Thoracic aorta (tissue), 2 donors: Measurements from ENCODE around the gene HMX2. TPM values are rescaled to one million over a fixed set of nuclear protein-coding genes. Genes with fewer than 3 reads are reported as not detected.
A peak's percentile ranks its signal among the peaks of the same experiment; 100 is the strongest.

Experiments used
- ATAC-seq: fragments of 150-250 bp; one replicate; pipeline ENCODE4 v1.8.0; 2017; ENCODE audit warnings: low read depth; ENCODE audit not compliant: insufficient number of reproducible peaks, low FRiP score
- DNase-seq: peaks from one replicate; pipeline ENCODE4 v3.0.0-alpha.2; 2020; ENCODE audit warnings: low spot score
- H3K27ac ChIP-seq, 2 donors: fragments of 200-600 bp; sonication (generic); 1 replicate in 1 of 2; 2 replicates in 1 of 2; pipeline ENCODE4 v1.5.1; 2016; ENCODE audit warnings: mild to moderate bottlenecking in 2 of 2, moderate library complexity in 2 of 2
- H3K27me3 ChIP-seq: fragments of 200-600 bp; sonication (generic); replicated peaks from 2 replicates; pipeline ENCODE4 v1.6.0; 2016; ENCODE audit warnings: mild to moderate bottlenecking; ENCODE audit not compliant: insufficient read depth
- H3K36me3 ChIP-seq: fragments of 200-600 bp; sonication (generic); one replicate; pipeline ENCODE4 v1.5.1; 2016
- H3K4me1 ChIP-seq, 2 donors: fragments of 200-600 bp; sonication (generic); 1 replicate in 1 of 2; 2 replicates in 1 of 2; pipeline versions ENCODE4 v1.5.1 to v1.6.0; 2016; ENCODE audit warnings: low read depth in 2 of 2, mild to moderate bottlenecking in 1 of 2; ENCODE audit not compliant: control insufficient read depth in 1 of 2
- H3K4me3 ChIP-seq: fragments of 200-600 bp; sonication (generic); 2 replicates; pipeline ENCODE4 v1.5.1; 2016; ENCODE audit warnings: mild to moderate bottlenecking
- H3K9me3 ChIP-seq: fragments of 200-600 bp; sonication (generic); 2 replicates; pipeline ENCODE4 v1.5.1; 2016
- total RNA-seq, 2 donors: library from RNA; depleted of rRNA; stranded (reverse); fragments of >200 nt; gene quantifications; one replicate each; pipeline versions ENCODE4 v1.1.0 to v1.2.3, GENCODE V29; 2016
- TF ChIP-seq, protein P1 (sequence below): fragments of 200-600 bp; sonication (generic); IDR thresholded peaks from one replicate; pipeline ENCODE4 v1.5.1; 2019; ENCODE audit warnings: antibody characterized with exemption

HMX2 gene, protein sequence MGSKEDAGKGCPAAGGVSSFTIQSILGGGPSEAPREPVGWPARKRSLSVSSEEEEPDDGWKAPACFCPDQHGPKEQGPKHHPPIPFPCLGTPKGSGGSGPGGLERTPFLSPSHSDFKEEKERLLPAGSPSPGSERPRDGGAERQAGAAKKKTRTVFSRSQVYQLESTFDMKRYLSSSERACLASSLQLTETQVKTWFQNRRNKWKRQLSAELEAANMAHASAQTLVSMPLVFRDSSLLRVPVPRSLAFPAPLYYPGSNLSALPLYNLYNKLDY
- total RNA-seq: not detected

DNA sequence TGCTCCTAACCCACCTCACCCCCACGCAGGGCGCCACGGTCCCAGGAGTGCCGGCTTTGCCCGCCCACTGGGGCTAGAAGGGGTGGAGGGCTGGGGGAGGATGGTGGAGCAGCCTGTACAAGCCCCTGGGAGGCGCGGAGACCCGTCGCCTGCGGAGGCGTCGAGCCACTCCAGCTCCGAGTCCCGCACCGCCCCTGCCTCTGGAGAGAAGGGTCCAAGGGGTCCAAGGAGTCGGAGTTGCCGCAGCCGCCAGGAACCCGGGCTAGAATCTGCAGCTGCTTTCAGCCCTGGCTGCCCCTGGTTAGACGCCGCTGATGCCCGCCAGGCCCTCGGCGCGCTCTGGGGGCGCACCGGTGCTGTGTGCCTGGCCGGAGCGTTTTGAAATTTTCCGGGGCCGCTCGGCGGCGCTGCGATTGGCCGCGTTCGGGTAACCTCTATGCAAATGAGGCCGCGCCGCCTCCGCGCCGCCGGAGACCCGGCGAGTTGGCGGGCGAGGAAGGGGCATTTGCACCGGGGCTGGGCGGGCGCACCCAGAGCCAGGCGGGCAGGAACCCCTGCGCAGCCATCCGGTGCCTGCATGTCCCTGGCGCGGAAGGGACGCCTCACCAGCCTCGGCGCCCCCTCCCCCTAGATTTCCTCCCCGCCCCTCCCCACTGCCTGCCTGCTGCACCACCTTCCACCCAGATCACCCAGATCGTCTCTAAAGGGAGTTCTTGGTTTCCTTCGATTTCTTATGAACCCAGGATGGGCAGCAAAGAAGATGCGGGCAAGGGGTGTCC is at the start of gene HMX2:
HMX2 (plus strand) TSS at position 502 of the 779 bp plus-strand sequence; CDS start at position 745, 243 bp downstream.
- Histone ChIP-seq H3K4me1 (peaks cover 9 to 49% of the 10 kb centered on the region in 2 donors), H3K4me3 (peak within 1 kb of the TSS; percentile 13), H3K27ac (no peak within 1 kb of the TSS), H3K27me3 (peaks cover 73% of the 10 kb centered on the region), H3K9me3 (no peaks in the 10 kb centered on the region), H3K36me3 (no peaks in the 10 kb centered on the region)
- TF ChIP-seq, protein P1, sequence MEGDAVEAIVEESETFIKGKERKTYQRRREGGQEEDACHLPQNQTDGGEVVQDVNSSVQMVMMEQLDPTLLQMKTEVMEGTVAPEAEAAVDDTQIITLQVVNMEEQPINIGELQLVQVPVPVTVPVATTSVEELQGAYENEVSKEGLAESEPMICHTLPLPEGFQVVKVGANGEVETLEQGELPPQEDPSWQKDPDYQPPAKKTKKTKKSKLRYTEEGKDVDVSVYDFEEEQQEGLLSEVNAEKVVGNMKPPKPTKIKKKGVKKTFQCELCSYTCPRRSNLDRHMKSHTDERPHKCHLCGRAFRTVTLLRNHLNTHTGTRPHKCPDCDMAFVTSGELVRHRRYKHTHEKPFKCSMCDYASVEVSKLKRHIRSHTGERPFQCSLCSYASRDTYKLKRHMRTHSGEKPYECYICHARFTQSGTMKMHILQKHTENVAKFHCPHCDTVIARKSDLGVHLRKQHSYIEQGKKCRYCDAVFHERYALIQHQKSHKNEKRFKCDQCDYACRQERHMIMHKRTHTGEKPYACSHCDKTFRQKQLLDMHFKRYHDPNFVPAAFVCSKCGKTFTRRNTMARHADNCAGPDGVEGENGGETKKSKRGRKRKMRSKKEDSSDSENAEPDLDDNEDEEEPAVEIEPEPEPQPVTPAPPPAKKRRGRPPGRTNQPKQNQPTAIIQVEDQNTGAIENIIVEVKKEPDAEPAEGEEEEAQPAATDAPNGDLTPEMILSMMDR: no peak
- ATAC-seq (no peak), DNase-seq (no peak)

DNA sequence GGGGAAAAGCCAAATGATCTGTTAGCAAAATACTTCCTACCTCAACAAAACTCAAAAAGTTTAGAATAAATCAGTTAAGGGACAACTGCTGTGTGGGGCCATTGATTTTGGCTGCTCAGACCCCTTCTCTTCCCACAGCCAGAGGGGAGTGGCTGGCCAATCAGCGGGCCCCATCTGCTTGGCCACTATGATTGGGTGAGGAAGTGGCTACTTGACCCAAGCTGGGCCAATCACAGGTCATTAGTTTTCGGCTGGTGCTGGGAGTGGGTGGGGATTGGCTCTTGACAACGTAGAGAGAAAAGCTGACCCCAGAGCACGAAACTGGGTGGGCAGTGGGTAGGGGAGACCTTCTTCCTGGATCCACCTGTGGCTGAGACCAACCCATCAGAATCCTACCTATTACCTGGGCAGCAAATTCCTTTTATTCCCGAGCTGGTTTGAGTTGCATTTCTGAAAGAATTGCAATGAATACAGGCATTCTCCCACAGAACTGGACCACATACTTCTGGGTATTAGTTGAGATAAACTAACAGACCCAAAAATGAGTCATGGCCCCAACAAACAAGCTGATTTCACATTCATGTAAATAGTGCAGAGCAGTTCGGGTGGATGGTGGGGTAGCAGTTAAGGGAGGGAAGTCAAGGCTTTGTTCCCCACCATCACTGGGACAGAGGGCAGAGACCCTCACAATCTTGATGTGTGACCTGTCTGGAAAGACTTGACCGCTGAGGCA is 47.7 kb upstream of the HMX2 start:
- TF ChIP-seq, protein P1: no peak
- no peak overlapping the region for H3K4me3 ChIP-seq
- DNase-seq: no peak

DNA sequence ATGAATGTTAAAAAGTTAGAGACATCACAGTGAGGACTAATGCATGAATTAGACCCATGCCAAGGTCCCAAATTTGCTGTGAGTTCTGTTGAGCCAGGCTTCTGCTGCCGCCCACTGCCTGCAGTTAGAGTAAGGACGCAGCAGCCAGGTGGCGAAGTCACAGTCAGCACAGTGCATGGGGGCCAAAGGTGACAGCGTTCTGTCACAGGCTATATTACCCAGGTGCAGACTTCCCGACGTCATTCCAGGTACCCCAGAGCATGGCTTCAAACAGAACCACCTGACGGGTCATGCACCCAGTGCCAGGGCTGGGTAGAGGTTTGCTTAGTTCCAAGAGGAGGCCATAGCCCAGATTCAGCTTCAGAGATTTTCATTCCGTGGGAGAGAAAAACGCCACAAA is 46.1 kb upstream of the HMX2 start:
- H3K36me3 ChIP-seq: no peaks in the 10 kb centered on the region
- H3K4me1 ChIP-seq: no peaks in the 10 kb centered on the region
- ATAC-seq (no peak), DNase-seq (no peak)
- H3K27me3 ChIP-seq: no peaks in the 10 kb centered on the region
- H3K4me3 ChIP-seq: no peak overlapping the region
- TF ChIP-seq, protein P1: no peak
- H3K27ac ChIP-seq: no peak overlapping the region
- H3K9me3 ChIP-seq: no peaks in the 10 kb centered on the region

More for the DNA sequence above, 47.7 kb upstream of the HMX2 start:
- Histone ChIP-seq H3K4me1 (no peaks in the 10 kb centered on the region), H3K27me3 (no peaks in the 10 kb centered on the region), H3K9me3 (no peaks in the 10 kb centered on the region), H3K36me3 (no peaks in the 10 kb centered on the region), H3K27ac (no peak overlapping the region)
- ATAC-seq: no peak

DNA sequence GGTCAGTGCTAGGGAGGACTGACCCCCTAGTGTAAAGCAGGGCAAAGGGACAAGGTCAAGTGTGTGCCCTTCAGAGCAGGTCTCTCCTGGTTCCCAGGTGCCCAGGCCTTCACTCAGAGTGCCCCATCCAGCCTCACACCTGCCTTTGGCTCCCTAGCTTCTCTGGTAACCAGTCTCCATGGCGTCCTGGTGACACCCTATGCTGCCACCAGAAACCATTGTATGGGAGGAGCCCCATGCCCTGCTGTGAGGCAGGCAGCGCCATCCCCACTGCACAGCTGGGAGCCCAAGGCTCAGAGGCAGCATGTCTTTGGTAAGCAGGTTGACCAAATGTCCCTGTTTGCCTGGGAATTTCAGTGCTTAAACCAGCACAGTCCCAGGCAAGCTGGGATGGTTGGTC is 45.3 kb upstream of the HMX2 start:
- DNase-seq: no peak
- Histone ChIP-seq H3K4me3 (no peak overlapping the region), H3K27me3 (no peaks in the 10 kb centered on the region), H3K36me3 (no peaks in the 10 kb centered on the region), H3K9me3 (no peaks in the 10 kb centered on the region), H3K27ac (no peak overlapping the region), H3K4me1 (no peaks in the 10 kb centered on the region)
- ATAC-seq: no peak
- TF ChIP-seq, protein P1: no peak

DNA sequence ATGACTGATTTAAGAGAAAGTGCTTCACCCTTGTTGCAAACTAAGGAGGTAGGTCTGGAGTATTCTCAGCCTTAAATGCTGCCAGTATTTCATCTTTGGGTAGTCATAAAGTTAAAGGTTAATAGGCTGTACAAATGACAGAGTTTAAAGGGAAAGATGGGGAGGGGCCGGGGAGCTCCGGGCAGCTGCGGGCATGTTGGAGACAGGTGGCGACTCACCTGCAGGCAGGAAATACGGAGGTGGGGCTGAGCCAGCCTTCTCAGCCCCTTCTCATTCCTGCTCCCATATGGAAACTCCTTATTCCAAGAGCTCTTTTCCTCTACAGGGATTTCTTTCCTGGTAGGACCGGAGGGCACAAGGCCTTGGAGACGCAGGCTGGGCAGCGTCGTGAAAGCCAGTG is 44.0 kb upstream of the HMX2 start:
- Histone ChIP-seq H3K27ac (no peak overlapping the region), H3K9me3 (no peaks in the 10 kb centered on the region), H3K27me3 (no peaks in the 10 kb centered on the region), H3K36me3 (no peaks in the 10 kb centered on the region), H3K4me1 (no peaks in the 10 kb centered on the region), H3K4me3 (no peak overlapping the region)
- DNase-seq (no peak), ATAC-seq (no peak)
- TF ChIP-seq, protein P1: no peak
